ENCODE results near the gene CELF5. TPM values are rescaled to one million over a fixed set of nuclear protein-coding genes. Genes with fewer than 3 reads are reported as not detected.

Gene CELF5
- total RNA-seq, 3 donors from 2014 or later (not counting 1 experiment from before 2014, with no cell fraction given), result 0.41 to 0.83 TPM; not detected in 1

DNA sequence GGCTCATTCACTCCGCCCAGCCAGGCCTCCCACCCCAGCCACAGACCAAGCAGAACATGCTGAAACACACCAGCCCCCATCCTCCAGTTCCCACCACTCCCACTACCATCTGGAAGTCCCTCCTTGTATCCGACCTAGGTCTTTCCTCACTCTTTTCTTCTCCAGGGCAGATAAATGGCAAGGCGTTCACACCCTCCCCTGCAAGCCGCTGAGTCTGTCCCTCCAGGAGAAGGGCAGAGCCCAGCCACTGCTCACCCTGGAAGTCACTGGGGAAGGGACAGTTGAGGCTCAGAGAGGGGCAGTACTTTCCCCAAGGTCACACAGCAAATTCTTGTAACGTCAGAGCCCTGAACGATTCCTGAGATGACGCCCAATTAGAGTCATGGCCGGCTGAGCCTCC, 96.4 kb downstream of the CELF5 start:
- no peaks in the 10 kb centered on the region for H3K36me3 Mint-ChIP-seq
- Histone ChIP-seq H3K4me1 (ENCODE audit: control insufficient read depth, insufficient read depth, low read length) (no peaks in the 10 kb centered on the region), H3K27ac (ENCODE audit: low read length) (no peak overlapping the region), H3K27me3 (ENCODE audit: control insufficient read depth, insufficient read depth, low read length) (no peaks in the 10 kb centered on the region), H3K4me3 (ENCODE audit: low read length) (no peak overlapping the region), H3K9me3 (ENCODE audit: control insufficient read depth, insufficient read depth, low read length) (no peaks in the 10 kb centered on the region), H3K36me3 (ENCODE audit: control insufficient read depth, insufficient read depth, low read length) (no peaks in the 10 kb centered on the region)
- intact Hi-C loops (cut with micrococcal nuclease), result no loop called here
- no peak for ATAC-seq
- no peaks in the 10 kb centered on the region for H3K4me1 Mint-ChIP-seq
- DNase-seq, result no peak
- WGBS (ENCODE audit: insufficient coverage), result 76% methylated on average over 5 of the region's 8 CpGs
- H3K4me3 Mint-ChIP-seq, result no peak overlapping the region
- peaks cover 13 to 26% of the 10 kb centered on the region in 2 donors for H3K27me3 Mint-ChIP-seq (ENCODE audit: low read depth in 2 of 2)
- H3K27ac Mint-ChIP-seq, result no peak overlapping the region
- no peaks in the 10 kb centered on the region for H3K9me3 Mint-ChIP-seq
- TF ChIP-seq, protein P1, sequence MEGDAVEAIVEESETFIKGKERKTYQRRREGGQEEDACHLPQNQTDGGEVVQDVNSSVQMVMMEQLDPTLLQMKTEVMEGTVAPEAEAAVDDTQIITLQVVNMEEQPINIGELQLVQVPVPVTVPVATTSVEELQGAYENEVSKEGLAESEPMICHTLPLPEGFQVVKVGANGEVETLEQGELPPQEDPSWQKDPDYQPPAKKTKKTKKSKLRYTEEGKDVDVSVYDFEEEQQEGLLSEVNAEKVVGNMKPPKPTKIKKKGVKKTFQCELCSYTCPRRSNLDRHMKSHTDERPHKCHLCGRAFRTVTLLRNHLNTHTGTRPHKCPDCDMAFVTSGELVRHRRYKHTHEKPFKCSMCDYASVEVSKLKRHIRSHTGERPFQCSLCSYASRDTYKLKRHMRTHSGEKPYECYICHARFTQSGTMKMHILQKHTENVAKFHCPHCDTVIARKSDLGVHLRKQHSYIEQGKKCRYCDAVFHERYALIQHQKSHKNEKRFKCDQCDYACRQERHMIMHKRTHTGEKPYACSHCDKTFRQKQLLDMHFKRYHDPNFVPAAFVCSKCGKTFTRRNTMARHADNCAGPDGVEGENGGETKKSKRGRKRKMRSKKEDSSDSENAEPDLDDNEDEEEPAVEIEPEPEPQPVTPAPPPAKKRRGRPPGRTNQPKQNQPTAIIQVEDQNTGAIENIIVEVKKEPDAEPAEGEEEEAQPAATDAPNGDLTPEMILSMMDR (IDR thresholded peaks at IDR 0.05), result no peak

DNA sequence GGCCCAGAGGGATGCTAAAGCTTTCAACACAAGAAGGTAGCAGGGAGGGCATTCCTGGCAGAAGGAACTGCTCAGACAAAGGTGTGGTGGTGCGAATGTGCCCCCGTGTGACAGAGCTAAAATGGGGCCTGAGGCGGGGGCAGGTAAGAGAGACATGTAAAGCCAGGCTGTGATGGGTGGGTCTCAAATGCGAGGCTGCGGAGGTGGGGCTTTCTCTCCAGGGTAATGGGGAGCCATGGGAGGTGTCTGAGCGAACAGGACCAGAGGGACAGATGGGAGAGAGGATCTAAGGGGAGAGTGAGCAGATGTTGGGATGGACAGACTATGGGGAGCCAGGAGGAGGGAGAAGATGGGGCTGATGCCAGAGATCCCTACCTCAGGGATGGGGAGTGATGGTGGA, 97.2 kb downstream of the CELF5 start:
- no peaks in the 10 kb centered on the region for H3K27me3 ChIP-seq (ENCODE audit: control insufficient read depth, insufficient read depth, low read length)
- intact Hi-C loops (cut with micrococcal nuclease), result no loop called here
- no peaks in the 10 kb centered on the region for H3K9me3 Mint-ChIP-seq
- H3K4me1 ChIP-seq (ENCODE audit: control insufficient read depth, insufficient read depth, low read length), result no peaks in the 10 kb centered on the region
- no peak overlapping the region for H3K27ac Mint-ChIP-seq
- H3K4me3 ChIP-seq (ENCODE audit: low read length), result no peak overlapping the region
- no peak for DNase-seq
- TF ChIP-seq, protein P1 (IDR thresholded peaks at IDR 0.05), result no peak
- ATAC-seq, result no peak
- no peak overlapping the region for H3K27ac ChIP-seq (ENCODE audit: low read length)
- H3K36me3 Mint-ChIP-seq, result no peaks in the 10 kb centered on the region
- H3K36me3 ChIP-seq (ENCODE audit: control insufficient read depth, insufficient read depth, low read length), result no peaks in the 10 kb centered on the region
- WGBS (ENCODE audit: insufficient coverage), result 72% methylated on average over 6 of the region's 6 CpGs
- H3K9me3 ChIP-seq (ENCODE audit: control insufficient read depth, insufficient read depth, low read length), result no peaks in the 10 kb centered on the region
- H3K27me3 Mint-ChIP-seq (ENCODE audit: low read depth in 2 of 2), result peaks cover 13 to 22% of the 10 kb centered on the region in 2 donors
- H3K4me3 Mint-ChIP-seq, result no peak overlapping the region
- no peaks in the 10 kb centered on the region for H3K4me1 Mint-ChIP-seq

DNA sequence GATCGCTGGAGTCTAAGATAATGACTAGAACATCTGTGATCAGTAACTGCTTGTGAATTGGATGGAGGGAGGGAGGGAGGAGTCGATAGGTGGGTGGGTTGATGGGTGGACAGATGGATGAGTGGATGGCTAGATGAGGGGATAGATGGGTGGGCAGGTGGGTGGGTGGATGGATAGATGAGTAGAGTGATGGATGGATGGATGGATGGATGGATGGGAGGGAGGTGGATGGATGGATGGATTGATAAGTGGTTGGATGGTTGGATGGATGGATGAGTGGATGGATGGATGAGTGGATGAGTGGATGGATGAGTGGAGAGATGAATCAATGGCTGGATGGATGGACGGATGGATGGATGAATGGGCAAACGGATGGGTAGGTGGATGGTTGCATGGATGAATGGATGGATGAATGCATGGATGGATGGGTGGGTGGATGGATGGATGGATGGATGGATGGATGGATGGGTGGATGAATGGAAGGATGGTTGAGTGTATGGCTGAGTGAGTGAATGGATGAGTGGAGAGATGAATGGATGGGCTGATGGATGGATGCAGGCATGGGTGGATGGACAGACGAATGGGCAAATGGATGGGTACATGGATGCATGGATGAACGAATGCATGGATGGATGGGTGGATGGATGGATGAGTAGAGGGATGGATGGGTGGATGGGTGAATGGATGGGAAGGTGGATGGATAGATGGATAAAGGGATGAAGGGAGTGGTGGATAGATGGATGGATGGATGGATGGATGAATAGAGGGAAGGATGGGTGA, 97.9 kb downstream of the CELF5 start:
- no peaks in the 10 kb centered on the region for H3K4me1 ChIP-seq (ENCODE audit: control insufficient read depth, insufficient read depth, low read length)
- no peaks in the 10 kb centered on the region for H3K27me3 ChIP-seq (ENCODE audit: control insufficient read depth, insufficient read depth, low read length)
- Mint-ChIP-seq H3K4me3 (no peak overlapping the region), H3K27ac (peak overlapping the region in 1 of 2 donors; percentile 2), H3K9me3 (no peaks in the 10 kb centered on the region), H3K27me3 (ENCODE audit: low read depth in 2 of 2) (peaks cover 13 to 21% of the 10 kb centered on the region in 2 donors), H3K36me3 (no peaks in the 10 kb centered on the region), H3K4me1 (no peaks in the 10 kb centered on the region)
- WGBS (ENCODE audit: insufficient coverage), result 87% methylated on average over 6 of the region's 6 CpGs
- intact Hi-C loops (cut with micrococcal nuclease), result no loop called here
- no peak overlapping the region for H3K4me3 ChIP-seq (ENCODE audit: low read length)
- DNase-seq, result no peak
- no peak overlapping the region for H3K27ac ChIP-seq (ENCODE audit: low read length)
- TF ChIP-seq, protein P1 (IDR thresholded peaks at IDR 0.05), result no peak
- H3K9me3 ChIP-seq (ENCODE audit: control insufficient read depth, insufficient read depth, low read length), result no peaks in the 10 kb centered on the region
- no peaks in the 10 kb centered on the region for H3K36me3 ChIP-seq (ENCODE audit: control insufficient read depth, insufficient read depth, low read length)
- no peak for ATAC-seq

DNA sequence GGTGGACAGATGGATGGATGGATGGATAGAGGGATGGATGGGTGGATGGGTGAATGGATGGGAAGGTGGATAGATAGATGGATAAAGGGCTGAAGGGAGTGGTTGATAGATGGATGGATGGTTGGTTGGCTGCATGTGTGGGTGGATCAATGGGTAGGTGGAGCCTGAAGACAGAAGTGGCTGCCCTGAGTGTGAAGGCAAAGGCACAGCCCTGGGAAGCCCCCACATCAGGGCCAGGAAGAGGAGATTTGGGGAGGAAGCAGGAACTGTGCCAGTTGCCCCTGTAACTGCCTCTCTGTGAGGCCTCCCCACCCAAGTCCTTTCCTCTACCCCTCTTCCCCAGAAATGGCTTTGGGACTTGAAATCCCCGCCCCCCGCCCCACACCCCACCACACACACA, 98.6 kb downstream of the CELF5 start:
- H3K27ac ChIP-seq (ENCODE audit: low read length), result no peak overlapping the region
- no peak overlapping the region for H3K4me3 Mint-ChIP-seq
- no peaks in the 10 kb centered on the region for H3K27me3 ChIP-seq (ENCODE audit: control insufficient read depth, insufficient read depth, low read length)
- H3K9me3 ChIP-seq (ENCODE audit: control insufficient read depth, insufficient read depth, low read length), result no peaks in the 10 kb centered on the region
- no peaks in the 10 kb centered on the region for H3K4me1 Mint-ChIP-seq
- no peak for DNase-seq
- no peak for ATAC-seq
- H3K27ac Mint-ChIP-seq, result no peak overlapping the region
- H3K9me3 Mint-ChIP-seq, result no peaks in the 10 kb centered on the region
- TF ChIP-seq, protein P1 (IDR thresholded peaks at IDR 0.05), result no peak
- 79% methylated on average over 2 of the region's 2 CpGs for WGBS (ENCODE audit: insufficient coverage)
- H3K36me3 ChIP-seq (ENCODE audit: control insufficient read depth, insufficient read depth, low read length), result no peaks in the 10 kb centered on the region
- H3K4me3 ChIP-seq (ENCODE audit: low read length), result no peak overlapping the region
- H3K4me1 ChIP-seq (ENCODE audit: control insufficient read depth, insufficient read depth, low read length), result no peaks in the 10 kb centered on the region
- peaks cover 13 to 21% of the 10 kb centered on the region in 2 donors for H3K27me3 Mint-ChIP-seq (ENCODE audit: low read depth in 2 of 2)
- intact Hi-C loops (cut with micrococcal nuclease), result no loop called here
- H3K36me3 Mint-ChIP-seq, result no peaks in the 10 kb centered on the region
